Measurements from ENCODE around the gene UNC5A. TPM values are rescaled to one million over a fixed set of nuclear protein-coding genes. Genes with fewer than 3 reads are reported as not detected.

Gene UNC5A
- total and polyA plus RNA-seq, 7 donors = 0.03 to 0.25 (median 0.10) TPM; not detected in 4

DNA sequence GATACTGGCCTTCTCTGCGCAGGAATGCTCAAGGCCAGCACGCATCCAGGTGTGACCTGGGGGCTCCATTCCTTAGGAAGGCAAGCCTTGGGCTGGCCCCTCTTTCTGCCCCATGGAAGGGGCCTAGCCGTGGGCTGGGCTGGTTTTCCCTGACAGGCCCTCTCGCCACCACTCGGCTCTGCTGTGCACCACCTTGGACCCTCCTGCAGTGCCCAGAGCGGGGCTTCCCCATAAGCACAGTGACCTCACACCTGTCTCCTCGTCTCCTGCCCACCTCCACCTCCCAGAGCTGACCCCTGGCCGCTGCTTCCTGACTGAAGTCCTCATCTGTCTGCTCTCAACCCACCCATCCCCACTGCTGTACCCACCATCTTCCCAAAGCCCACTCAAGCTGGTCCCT lies 21.1 kb downstream of the UNC5A start:
- H3K27ac ChIP-seq = no peak overlapping the region
- intact Hi-C loops (cut with DNase I) = no loop called here

GRCh38 chr5:176832162-176832561 lies 21.8 kb downstream of the UNC5A start:
- no peak overlapping the region for H3K4me3 ChIP-seq
- TF ChIP-seq, protein P1, sequence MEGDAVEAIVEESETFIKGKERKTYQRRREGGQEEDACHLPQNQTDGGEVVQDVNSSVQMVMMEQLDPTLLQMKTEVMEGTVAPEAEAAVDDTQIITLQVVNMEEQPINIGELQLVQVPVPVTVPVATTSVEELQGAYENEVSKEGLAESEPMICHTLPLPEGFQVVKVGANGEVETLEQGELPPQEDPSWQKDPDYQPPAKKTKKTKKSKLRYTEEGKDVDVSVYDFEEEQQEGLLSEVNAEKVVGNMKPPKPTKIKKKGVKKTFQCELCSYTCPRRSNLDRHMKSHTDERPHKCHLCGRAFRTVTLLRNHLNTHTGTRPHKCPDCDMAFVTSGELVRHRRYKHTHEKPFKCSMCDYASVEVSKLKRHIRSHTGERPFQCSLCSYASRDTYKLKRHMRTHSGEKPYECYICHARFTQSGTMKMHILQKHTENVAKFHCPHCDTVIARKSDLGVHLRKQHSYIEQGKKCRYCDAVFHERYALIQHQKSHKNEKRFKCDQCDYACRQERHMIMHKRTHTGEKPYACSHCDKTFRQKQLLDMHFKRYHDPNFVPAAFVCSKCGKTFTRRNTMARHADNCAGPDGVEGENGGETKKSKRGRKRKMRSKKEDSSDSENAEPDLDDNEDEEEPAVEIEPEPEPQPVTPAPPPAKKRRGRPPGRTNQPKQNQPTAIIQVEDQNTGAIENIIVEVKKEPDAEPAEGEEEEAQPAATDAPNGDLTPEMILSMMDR (IDR thresholded peaks at IDR 0.05) = no peak
- H3K36me3 ChIP-seq (ENCODE audit: insufficient read depth in 1 of 2, low read depth in 1 of 2) = no peaks in the 10 kb centered on the region
- H3K9me3 ChIP-seq = no peaks in the 10 kb centered on the region
- DNase-seq = no peak
- H3K4me1 ChIP-seq = no peaks in the 10 kb centered on the region
- 80 to 90% (median 82%) methylated on average over 6 of the region's 6 CpGs for WGBS, 3 donors
- peaks cover 0 to 20% (median 10%) of the 10 kb centered on the region in 3 donors for H3K27me3 ChIP-seq (ENCODE audit: insufficient read depth in 3 of 3, low read length in 2 of 3)
- no peak for ATAC-seq
- intact Hi-C loops (cut with DNase I) = no loop called here
- no peak overlapping the region for H3K27ac ChIP-seq

More for the DNA sequence above, 21.1 kb downstream of the UNC5A start:
- DNase-seq (no peak), ATAC-seq (no peak)
- TF ChIP-seq, protein P1 (IDR thresholded peaks at IDR 0.05) = no peak
- WGBS, 3 donors = 62 to 66% (median 63%) methylated on average over 8 of the region's 8 CpGs
- H3K9me3 ChIP-seq = no peaks in the 10 kb centered on the region
- no peak overlapping the region for H3K4me3 ChIP-seq
- no peaks in the 10 kb centered on the region for H3K36me3 ChIP-seq (ENCODE audit: insufficient read depth in 1 of 2, low read depth in 1 of 2)
- peaks cover 0 to 20% (median 10%) of the 10 kb centered on the region in 3 donors for H3K27me3 ChIP-seq (ENCODE audit: insufficient read depth in 3 of 3, low read length in 2 of 3)
- no peaks in the 10 kb centered on the region for H3K4me1 ChIP-seq

DNA sequence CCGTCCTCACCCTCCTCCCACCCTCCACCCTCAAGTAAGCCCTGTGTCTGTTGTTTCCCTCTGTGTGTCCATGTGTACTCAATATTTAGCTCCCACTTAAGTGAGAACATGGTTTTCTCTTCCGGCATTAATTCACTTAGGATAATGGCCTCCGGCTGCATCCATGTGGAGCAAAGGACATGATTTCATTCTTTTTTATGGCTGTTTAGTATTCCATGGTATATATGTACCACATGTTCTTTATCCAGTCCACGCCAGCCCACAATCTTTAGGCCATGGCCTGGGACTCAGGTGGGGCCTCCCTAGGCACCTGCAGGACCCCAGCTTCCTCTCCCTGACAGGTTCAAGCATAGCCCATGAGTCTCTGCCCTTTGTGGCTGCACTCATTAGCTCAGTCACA lies 22.9 kb downstream of the UNC5A start:
- no peaks in the 10 kb centered on the region for H3K36me3 ChIP-seq (ENCODE audit: insufficient read depth in 1 of 2, low read depth in 1 of 2)
- peaks cover 0 to 20% (median 10%) of the 10 kb centered on the region in 3 donors for H3K27me3 ChIP-seq (ENCODE audit: insufficient read depth in 3 of 3, low read length in 2 of 3)
- H3K9me3 ChIP-seq = no peaks in the 10 kb centered on the region
- intact Hi-C loops (cut with DNase I) = no loop called here
- H3K27ac ChIP-seq = no peak overlapping the region
- TF ChIP-seq, protein P1 (IDR thresholded peaks at IDR 0.05) = no peak
- H3K4me3 ChIP-seq = no peak overlapping the region
- ATAC-seq (no peak), DNase-seq (no peak)
- no peaks in the 10 kb centered on the region for H3K4me1 ChIP-seq
- 82 to 89% (median 88%) methylated on average over 4 of the region's 4 CpGs for WGBS, 3 donors

DNA sequence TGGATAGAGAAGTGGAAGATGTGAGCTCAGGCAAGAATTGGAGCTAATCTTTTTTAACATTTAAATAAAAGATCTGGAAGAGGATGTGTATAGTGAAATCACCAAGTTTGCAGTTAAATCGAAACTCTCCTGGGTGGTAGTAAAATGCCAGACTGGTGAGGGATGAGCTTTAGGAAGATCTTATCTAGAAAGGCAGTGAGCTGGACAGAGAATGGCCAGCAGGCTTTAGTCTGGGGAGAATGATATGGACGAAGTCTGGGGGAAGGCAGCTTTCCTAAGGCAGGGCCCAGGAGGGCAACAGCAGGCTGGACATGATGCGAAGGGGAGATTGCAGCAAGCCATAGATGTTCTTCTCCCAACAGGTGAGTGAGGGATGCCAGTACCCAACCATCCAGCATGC lies 25.6 kb downstream of the UNC5A start:
- H3K4me3 ChIP-seq = no peak overlapping the region
- 62 to 70% (median 63%) methylated on average over 3 of the region's 3 CpGs for WGBS, 3 donors
- H3K27ac ChIP-seq = no peak overlapping the region
- no peaks in the 10 kb centered on the region for H3K4me1 ChIP-seq
- no peak for DNase-seq
- intact Hi-C loops (cut with DNase I) = no loop called here
- H3K9me3 ChIP-seq = no peaks in the 10 kb centered on the region
- no peaks in the 10 kb centered on the region for H3K36me3 ChIP-seq (ENCODE audit: insufficient read depth in 1 of 2, low read depth in 1 of 2)
- peaks cover 0 to 20% (median 10%) of the 10 kb centered on the region in 3 donors for H3K27me3 ChIP-seq (ENCODE audit: insufficient read depth in 3 of 3, low read length in 2 of 3)
- ATAC-seq = no peak
- TF ChIP-seq, protein P1 (IDR thresholded peaks at IDR 0.05) = no peak
